Stimulated activated CD8-positive, alpha-beta memory T cell treated with anti-CD3 and anti-CD28 coated beads, Interleukin-12 subunit alpha, Interleukin-12 subunit beta, amount 100 ng/mL, for 1 hour (primary cell): ENCODE data around the gene PBX3.

Source experiments
- DNase-seq: peaks from one replicate; pipeline ENCODE4 v3.0.0-alpha.2; 2020; ENCODE audit warnings: low read depth

Gene PBX3

GRCh38 chr9:125747053-125747764 is at the start of gene PBX3:
TSS of gene PBX3 (plus strand) at chr9:125747373.
- DNase-seq: no peak

- DNase-seq: no peak
These were observed 47.3 kb upstream of the PBX3 start for GRCh38 chr9:125699870-125700269.

- no peak for DNase-seq
These were observed 46.4 kb upstream of the PBX3 start for GRCh38 chr9:125700791-125701190.

- no peak for DNase-seq
These were observed 45.8 kb upstream of the PBX3 start for GRCh38 chr9:125701351-125701750.

- DNase-seq: no peak
These were observed 43.5 kb upstream of the PBX3 start for GRCh38 chr9:125703662-125704061.

- no peak for DNase-seq
These were observed 41.3 kb upstream of the PBX3 start for GRCh38 chr9:125705893-125706292.

- DNase-seq: peak; percentile 91
These were observed 40.3 kb upstream of the PBX3 start, which contains the start of gene MAPKAP1 for GRCh38 chr9:125706651-125707471. TSS of gene MAPKAP1 (minus strand) at chr9:125707208. CDS start at chr9:125672574, 34,634 bp downstream.

- no peak for DNase-seq
These were observed 39.7 kb upstream of the PBX3 start for GRCh38 chr9:125707472-125707804.

GRCh38 chr9:125726456-125727132 is 20.6 kb upstream of the PBX3 start:
- no peak for DNase-seq

GRCh38 chr9:125730168-125730567 is 17.0 kb upstream of the PBX3 start:
- DNase-seq: no peak

GRCh38 chr9:125732562-125732961 is 14.6 kb upstream of the PBX3 start:
- no peak for DNase-seq

GRCh38 chr9:125739436-125739835 is 7.7 kb upstream of the PBX3 start:
- no peak for DNase-seq

- DNase-seq: no peak
These were observed 4.5 kb upstream of the PBX3 start for GRCh38 chr9:125742657-125743056.

- no peak for DNase-seq
These were observed 3.3 kb upstream of the PBX3 start for GRCh38 chr9:125743682-125744428.

- DNase-seq: no peak
These were observed 2.6 kb upstream of the PBX3 start for GRCh38 chr9:125744616-125745015.

GRCh38 chr9:125745018-125745417 is 2.2 kb upstream of the PBX3 start:
- DNase-seq: no peak

GRCh38 chr9:125745682-125746016 is 1.5 kb upstream of the PBX3 start:
- DNase-seq: no peak

- peak; percentile 87 for DNase-seq
These were observed 978 bp upstream of the PBX3 start for GRCh38 chr9:125746017-125746773.

GRCh38 chr9:125746774-125747052 is 460 bp upstream of the PBX3 start:
- DNase-seq: no peak

- DNase-seq: no peak
These were observed 732 bp downstream of the PBX3 start for GRCh38 chr9:125747765-125748445.

- DNase-seq: no peak
These were observed 1.4 kb downstream of the PBX3 start for GRCh38 chr9:125748446-125749099.
